Karpas-422 (cell line): ENCODE measurements around the gene APIP. TPM values are rescaled to one million over a fixed set of nuclear protein-coding genes. Genes with fewer than 3 reads are reported as not detected.

Experiments used
- DNase-seq: peaks from one replicate; pipeline ENCODE4 v3.0.0-alpha.2; 2015
- H2AFZ ChIP-seq: fragments of 200-600 bp; sonication (generic); 2 replicates; pipeline ENCODE4 v1.6.1; 2014; ENCODE audit warnings: antibody characterized with exemption, low read length, mixed read lengths
- H3K27ac ChIP-seq: fragments of 200-600 bp; sonication (generic); 2 replicates; pipeline ENCODE4 v1.5.1; 2014; ENCODE audit warnings: mild to moderate bottlenecking, low read length, moderate library complexity
- H3K27me3 ChIP-seq: fragments of 200-600 bp; sonication (generic); 2 replicates; pipeline ENCODE4 v1.6.1; 2014; ENCODE audit warnings: low read length, mixed read lengths
- H3K36me3 ChIP-seq: fragments of 200-600 bp; sonication (generic); 2 replicates; pipeline ENCODE4 v1.6.1; 2014; ENCODE audit warnings: low read length, mixed read lengths; ENCODE audit not compliant: insufficient read depth
- H3K4me1 ChIP-seq: fragments of 200-600 bp; sonication (generic); 2 replicates; pipeline ENCODE4 v1.6.1; 2014; ENCODE audit warnings: mild to moderate bottlenecking, low read length, mixed read lengths
- H3K4me2 ChIP-seq: fragments of 200-600 bp; sonication (generic); 2 replicates; pipeline ENCODE4 v1.6.1; 2014; ENCODE audit warnings: low read length, low read depth, mild to moderate bottlenecking; ENCODE audit not compliant: poor library complexity, severe bottlenecking
- H3K4me3 ChIP-seq: fragments of 200-600 bp; sonication (generic); 2 replicates; pipeline ENCODE4 v1.5.1; 2014; ENCODE audit warnings: mild to moderate bottlenecking, antibody characterized with exemption, low read length, mixed read lengths
- H3K79me2 ChIP-seq: fragments of 200-600 bp; sonication (generic); 2 replicates; pipeline ENCODE4 v1.6.1; 2014; ENCODE audit warnings: mild to moderate bottlenecking, low read length, mixed read lengths
- H3K9ac ChIP-seq: fragments of 200-600 bp; sonication (generic); 2 replicates; pipeline ENCODE4 v1.6.0; 2014; ENCODE audit warnings: low read length
- H3K9me2 ChIP-seq: fragments of 200-600 bp; sonication (generic), shearing (Covaris generic); replicated peaks from 2 replicates; pipeline ENCODE4 v1.6.0; 2014; ENCODE audit warnings: mild to moderate bottlenecking, low read length, moderate library complexity; ENCODE audit not compliant: insufficient read depth
- H3K9me3 ChIP-seq: fragments of 300-700, 200-600 bp; sonication (generic); 2 replicates; pipeline ENCODE4 v1.6.1; 2014; ENCODE audit warnings: low read length, mixed read lengths
- H4K20me1 ChIP-seq: fragments of 200-600 bp; sonication (generic); 2 replicates; pipeline ENCODE4 v1.6.1; 2014; ENCODE audit warnings: mild to moderate bottlenecking, antibody characterized with exemption, low read length, low read depth; ENCODE audit not compliant: insufficient read depth
- total RNA-seq: library from RNA; depleted of rRNA; stranded (reverse); fragments of >200 nt; shearing (Covaris generic); gene quantifications from 2 replicates; pipeline ENCODE4 v1.2.3, GENCODE V29; 2014; ENCODE audit warnings: low replicate concordance

APIP gene
- total RNA-seq, 1 experiment from 2014 or later: 39.3 TPM

DNA sequence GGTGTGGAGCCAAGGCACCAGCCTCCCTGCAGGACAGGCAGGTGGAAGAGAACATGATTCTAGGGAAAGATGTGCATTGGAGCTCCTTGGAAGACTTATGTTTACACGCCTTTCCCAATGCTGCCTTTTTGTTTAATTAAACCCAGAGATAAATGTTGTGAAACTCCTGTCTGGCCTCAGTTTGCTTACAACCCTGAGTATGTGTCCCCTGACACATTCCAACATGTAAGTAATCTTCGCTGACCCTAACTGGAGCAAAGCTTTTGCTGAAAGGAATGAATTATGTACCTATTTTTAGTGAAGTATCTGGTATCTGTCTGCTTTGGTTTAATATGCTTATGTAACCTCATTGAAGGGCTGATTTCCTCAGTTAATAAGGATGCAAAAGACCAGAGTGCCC lies 56.7 kb downstream of the APIP start:
- Histone ChIP-seq H3K27me3 (no peaks in the 10 kb centered on the region), H3K4me1 (no peaks in the 10 kb centered on the region), H3K79me2 (no peaks in the 10 kb centered on the region), H3K9ac (no peak overlapping the region), H4K20me1 (no peaks in the 10 kb centered on the region), H3K4me2 (no peak overlapping the region), H2AFZ (no peak overlapping the region), H3K9me2 (no peaks in the 10 kb centered on the region), H3K4me3 (no peak overlapping the region), H3K36me3 (no peaks in the 10 kb centered on the region), H3K27ac (no peak overlapping the region), H3K9me3 (no peaks in the 10 kb centered on the region)
- no peak for DNase-seq

DNA sequence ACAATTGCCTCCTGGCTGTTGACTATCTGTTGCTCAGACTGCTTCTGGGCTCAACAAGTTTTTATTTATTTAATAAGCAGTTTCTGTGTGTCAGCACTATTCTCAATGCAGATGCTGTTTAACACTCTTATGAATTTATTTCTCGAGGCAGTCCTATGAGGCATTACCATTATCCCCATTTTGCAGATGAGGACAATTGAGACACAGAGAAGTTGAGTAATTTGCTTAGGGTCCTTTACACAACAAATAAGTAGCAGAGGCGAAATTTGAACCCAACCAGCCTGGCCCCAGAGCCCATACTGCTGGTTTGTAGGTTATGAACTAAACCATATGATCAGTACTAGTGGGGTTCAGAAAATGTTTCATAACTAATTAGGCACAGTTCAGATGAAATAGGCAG lies 58.7 kb downstream of the APIP start:
- H3K27me3 ChIP-seq: no peaks in the 10 kb centered on the region
- H3K27ac ChIP-seq: no peak overlapping the region
- no peak overlapping the region for H2AFZ ChIP-seq
- no peak for DNase-seq
- H3K4me3 ChIP-seq: no peak overlapping the region
- no peaks in the 10 kb centered on the region for H4K20me1 ChIP-seq
- H3K9me2 ChIP-seq: no peaks in the 10 kb centered on the region
- no peaks in the 10 kb centered on the region for H3K9me3 ChIP-seq
- no peak overlapping the region for H3K4me2 ChIP-seq
- H3K36me3 ChIP-seq: no peaks in the 10 kb centered on the region
- H3K9ac ChIP-seq: no peak overlapping the region
- H3K79me2 ChIP-seq: no peaks in the 10 kb centered on the region
- no peaks in the 10 kb centered on the region for H3K4me1 ChIP-seq

DNA sequence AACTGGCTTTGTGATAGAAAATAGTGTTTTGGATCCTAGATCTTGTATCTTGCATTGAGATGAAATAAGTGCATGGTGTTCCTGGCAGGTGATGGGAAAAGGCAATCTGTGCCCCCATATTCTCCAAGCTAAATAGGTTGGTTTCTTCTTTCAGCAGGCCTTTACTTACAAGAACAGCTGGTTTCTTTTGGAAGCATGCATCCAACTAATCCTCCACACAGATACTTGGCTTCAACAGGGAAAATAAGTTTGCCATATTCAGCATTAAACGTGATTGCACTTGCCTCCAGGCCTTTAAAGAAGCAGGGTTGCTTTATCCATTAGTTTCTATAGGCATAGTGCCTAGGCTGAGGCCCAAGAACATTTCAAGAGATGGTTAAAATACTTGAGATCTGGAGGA lies 59.9 kb downstream of the APIP start:
- H3K27me3 ChIP-seq: no peaks in the 10 kb centered on the region
- no peak overlapping the region for H2AFZ ChIP-seq
- no peaks in the 10 kb centered on the region for H4K20me1 ChIP-seq
- no peaks in the 10 kb centered on the region for H3K36me3 ChIP-seq
- no peak overlapping the region for H3K27ac ChIP-seq
- no peak overlapping the region for H3K4me3 ChIP-seq
- H3K9ac ChIP-seq: no peak overlapping the region
- DNase-seq: no peak
- no peaks in the 10 kb centered on the region for H3K9me3 ChIP-seq
- H3K4me2 ChIP-seq: no peak overlapping the region
- no peaks in the 10 kb centered on the region for H3K4me1 ChIP-seq
- H3K79me2 ChIP-seq: no peaks in the 10 kb centered on the region
- no peaks in the 10 kb centered on the region for H3K9me2 ChIP-seq

DNA sequence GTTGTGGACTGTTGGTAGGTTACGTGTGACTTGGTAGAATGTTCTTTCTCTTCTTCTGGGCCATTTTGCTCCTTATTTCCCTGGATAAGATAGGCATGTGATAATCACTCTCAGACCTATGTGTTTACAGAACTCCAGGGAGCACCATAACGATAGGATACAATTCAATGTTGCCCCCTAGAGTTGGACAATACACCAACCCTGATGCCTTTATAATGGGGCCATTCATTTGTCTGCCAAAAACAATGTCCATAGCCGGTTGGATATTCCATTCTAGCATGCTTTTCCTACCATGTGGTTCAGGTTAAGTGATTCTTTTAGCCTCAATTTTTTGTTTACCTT lies 60.5 kb downstream of the APIP start:
- Histone ChIP-seq H3K27ac (no peak overlapping the region), H3K4me2 (no peak overlapping the region), H3K4me3 (no peak overlapping the region), H3K4me1 (no peaks in the 10 kb centered on the region), H3K36me3 (no peaks in the 10 kb centered on the region), H3K79me2 (no peaks in the 10 kb centered on the region), H3K9ac (no peak overlapping the region), H3K9me3 (no peaks in the 10 kb centered on the region), H3K9me2 (no peaks in the 10 kb centered on the region), H3K27me3 (no peaks in the 10 kb centered on the region), H2AFZ (no peak overlapping the region), H4K20me1 (no peaks in the 10 kb centered on the region)
- DNase-seq: no peak

GRCh38 chr11:34855021-34855753 lies 61.0 kb downstream of the APIP start:
- H3K79me2 ChIP-seq: no peaks in the 10 kb centered on the region
- no peaks in the 10 kb centered on the region for H3K27me3 ChIP-seq
- H3K4me1 ChIP-seq: no peaks in the 10 kb centered on the region
- no peak overlapping the region for H3K27ac ChIP-seq
- H3K4me2 ChIP-seq: no peak overlapping the region
- no peak overlapping the region for H2AFZ ChIP-seq
- no peaks in the 10 kb centered on the region for H3K9me3 ChIP-seq
- no peak for DNase-seq
- no peaks in the 10 kb centered on the region for H3K9me2 ChIP-seq
- H3K4me3 ChIP-seq: no peak overlapping the region
- H3K9ac ChIP-seq: no peak overlapping the region
- no peaks in the 10 kb centered on the region for H3K36me3 ChIP-seq
- H4K20me1 ChIP-seq: no peaks in the 10 kb centered on the region

DNA sequence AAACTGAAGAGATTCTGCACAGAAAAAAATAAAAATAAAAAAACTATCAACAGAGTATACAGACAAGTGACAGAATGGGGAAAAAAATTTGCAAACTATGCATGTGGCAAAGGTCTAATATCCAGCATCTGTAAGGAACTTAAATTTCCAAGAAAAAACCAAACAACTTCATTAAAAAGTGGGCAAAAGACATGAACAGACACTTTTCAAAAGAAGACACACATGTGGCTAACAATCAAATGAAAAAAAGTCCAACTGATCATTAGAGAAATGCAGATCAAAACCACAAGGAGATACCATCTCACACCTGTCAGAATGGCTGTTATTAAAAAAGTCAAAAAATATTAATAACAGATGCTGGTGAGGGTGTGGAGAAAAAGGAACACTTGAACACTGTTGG lies 64.3 kb downstream of the APIP start:
- Histone ChIP-seq H3K79me2 (no peaks in the 10 kb centered on the region), H3K27ac (no peak overlapping the region), H3K9me2 (no peaks in the 10 kb centered on the region), H2AFZ (no peak overlapping the region), H4K20me1 (no peaks in the 10 kb centered on the region), H3K4me2 (no peak overlapping the region), H3K27me3 (no peaks in the 10 kb centered on the region), H3K9me3 (no peaks in the 10 kb centered on the region), H3K36me3 (no peaks in the 10 kb centered on the region), H3K4me1 (no peaks in the 10 kb centered on the region), H3K9ac (no peak overlapping the region), H3K4me3 (no peak overlapping the region)
- DNase-seq: no peak

- Histone ChIP-seq H3K9ac (no peak overlapping the region), H3K4me2 (no peak overlapping the region), H3K27ac (no peak overlapping the region), H3K4me1 (no peaks in the 10 kb centered on the region), H3K27me3 (no peaks in the 10 kb centered on the region), H3K9me2 (no peaks in the 10 kb centered on the region), H3K4me3 (no peak overlapping the region), H4K20me1 (no peaks in the 10 kb centered on the region), H3K9me3 (no peaks in the 10 kb centered on the region), H3K79me2 (no peaks in the 10 kb centered on the region), H2AFZ (no peak overlapping the region), H3K36me3 (no peaks in the 10 kb centered on the region)
- DNase-seq: no peak
Measured at GRCh38 chr11:34850334-34850733, 65.8 kb downstream of the APIP start.

GRCh38 chr11:34846467-34846866 lies 69.7 kb downstream of the APIP start:
- DNase-seq: no peak
- no peaks in the 10 kb centered on the region for H3K27me3 ChIP-seq

More at GRCh38 chr11:34846467-34846866, 69.7 kb downstream of the APIP start:
- no peak overlapping the region for H3K4me3 ChIP-seq
- H3K79me2 ChIP-seq: no peaks in the 10 kb centered on the region
- H3K4me1 ChIP-seq: no peaks in the 10 kb centered on the region
- no peaks in the 10 kb centered on the region for H4K20me1 ChIP-seq
- no peaks in the 10 kb centered on the region for H3K9me3 ChIP-seq
- H3K9ac ChIP-seq: no peak overlapping the region
- no peak overlapping the region for H2AFZ ChIP-seq
- no peak overlapping the region for H3K4me2 ChIP-seq
- H3K27ac ChIP-seq: no peak overlapping the region
- no peaks in the 10 kb centered on the region for H3K36me3 ChIP-seq
- H3K9me2 ChIP-seq: no peaks in the 10 kb centered on the region
